HCT116 (cell line): ENCODE data around the gene TASP1. TPM values are rescaled to one million over a fixed set of nuclear protein-coding genes. Genes with fewer than 3 reads are reported as not detected.

Experiments used
- ATAC-seq: fragments of 200-7000 bp; cut with Tn5 transposase; 2 replicates; pipeline ENCODE4 v1.9.1; 2020; ENCODE audit warnings: mild to moderate bottlenecking, moderate library complexity
- BruUV-seq: library from RNA; stranded (reverse); fragments of 400-500 nt; replicated peaks from 2 replicates; lab custom pipeline; 2021; lab: Mats Ljungman, UMichigan
- CTCF ChIA-PET: fragments of 300-600 bp; sonication (Branson Sonifier 250); formaldehyde crosslinking; loops from one replicate; lab custom pipeline; 2021; ENCODE audit warnings: antibody characterized with exemption; lab: Charles Lee
- POLR2A ChIA-PET: fragments of 300-600, 350-600 bp; sonication (Branson Sonifier 250); formaldehyde crosslinking; loops from one replicate; lab custom pipeline; 2021; ENCODE audit warnings: antibody characterized with exemption; lab: Charles Lee
- RAD21 ChIA-PET, 2 experiments: fragments of 300-600 bp; sonication (Branson Sonifier 250); formaldehyde crosslinking; loops; one replicate each; lab custom pipeline; 2023; ENCODE audit warnings: low total read pairs in 2 of 2; ENCODE audit not compliant: uncharacterized antibody in 2 of 2, unreplicated experiment in 2 of 2, low non-redundant PET in 1 of 2; lab: Charles Lee
- DNase-seq: peaks from one replicate; pipeline ENCODE4 v3.0.0-alpha.2; 2010; ENCODE audit warnings: low read depth, low spot score
- H2AFZ ChIP-seq: fragments of 200-600 bp; shearing (Covaris generic), sonication (generic); 2 replicates; pipeline ENCODE4 v1.6.1; 2017; ENCODE audit warnings: low read depth, mixed run types, mixed read lengths, antibody characterized with exemption, low read length; ENCODE audit not compliant: poor library complexity, severe bottlenecking
- H3K27ac ChIP-seq: 2 replicates; pipeline ENCODE4 v1.5.1; 2012; ENCODE audit warnings: low read depth, low read length
- H3K27me3 ChIP-seq: fragments of 200-600 bp; sonication (generic); 2 replicates; pipeline ENCODE4 v1.6.1; 2016; ENCODE audit warnings: mixed run types, low read length, mixed read lengths; ENCODE audit not compliant: insufficient read depth
- H3K36me3 ChIP-seq, 2 experiments: fragments of 200-500 bp in 1 of 2; fragments of 200-600 bp in 1 of 2; sonication (Bioruptor generic) in 1 of 2; sonication (generic) in 1 of 2; 2 replicates each; pipeline versions ENCODE4 v1.5.1 to v1.6.1; 2014 to 2016; ENCODE audit warnings: low read length in 2 of 2, inconsistent platforms in 1 of 2, mixed read lengths in 1 of 2, mixed run types in 1 of 2; ENCODE audit not compliant: insufficient read depth in 2 of 2, control insufficient read depth in 1 of 2
- H3K4me1 ChIP-seq, 2 experiments: fragments of 200-600 bp in 1 of 2; sonication (generic) in 1 of 2; 2 replicates each; pipeline versions ENCODE4 v1.5.1 to v1.6.1; 2012 to 2017; ENCODE audit warnings: low read length in 2 of 2, inconsistent platforms in 1 of 2, mild to moderate bottlenecking in 1 of 2, mixed read lengths in 1 of 2, mixed run types in 1 of 2, moderate library complexity in 1 of 2; ENCODE audit not compliant: insufficient read depth in 2 of 2, control insufficient read depth in 1 of 2
- H3K4me2 ChIP-seq: fragments of 200-600 bp; sonication (generic); 2 replicates; pipeline ENCODE4 v1.6.1; 2017; ENCODE audit warnings: mixed run types, low read length, mixed read lengths
- H3K4me3 ChIP-seq, 2 experiments: fragments of 200-600 bp in 1 of 2; sonication (generic) in 1 of 2; replicated peaks in 1 of 2; 2 replicates each; pipeline ENCODE4 v1.5.1; 2011 to 2016; ENCODE audit warnings: low read length in 2 of 2, control low read depth in 1 of 2, low read depth in 1 of 2, mild to moderate bottlenecking in 1 of 2, mixed read lengths in 1 of 2, mixed run types in 1 of 2
- H3K79me2 ChIP-seq: fragments of 200-600 bp; sonication (generic); 2 replicates; pipeline ENCODE4 v1.6.1; 2017; ENCODE audit warnings: mild to moderate bottlenecking, mixed run types, low read length, moderate library complexity, mixed read lengths; ENCODE audit not compliant: insufficient read depth
- H3K9ac ChIP-seq: fragments of 200-600 bp; sonication (generic); 2 replicates; pipeline ENCODE4 v1.6.1; 2016; ENCODE audit warnings: low read length, mixed read lengths
- H3K9me2 ChIP-seq: fragments of 200-600 bp; sonication (generic), shearing (Covaris generic); 2 replicates; pipeline ENCODE4 v1.6.1; 2017; ENCODE audit warnings: mixed run types, mild to moderate bottlenecking, moderate library complexity; ENCODE audit not compliant: insufficient read depth
- H3K9me3 ChIP-seq, 2 experiments: fragments of 200-500 bp in 1 of 2; fragments of 200-600 bp in 1 of 2; sonication (Bioruptor generic) in 1 of 2; sonication (generic) in 1 of 2; 2 replicates each; pipeline ENCODE4 v1.6.1; 2014 to 2017; ENCODE audit warnings: low read length in 2 of 2, mixed read lengths in 2 of 2, inconsistent platforms in 1 of 2, low read depth in 1 of 2, mild to moderate bottlenecking in 1 of 2, mixed run types in 1 of 2, moderate library complexity in 1 of 2; ENCODE audit not compliant: control insufficient read depth in 1 of 2, insufficient read depth in 1 of 2
- H4K20me1 ChIP-seq: fragments of 200-600 bp; sonication (generic), shearing (Covaris generic); 2 replicates; pipeline ENCODE4 v1.6.1; 2017; ENCODE audit warnings: mixed run types, mild to moderate bottlenecking, moderate library complexity; ENCODE audit not compliant: insufficient read depth
- CEBPB ChIP-seq: IDR thresholded peaks from 2 replicates; pipeline ENCODE4 v1.6.1; 2012; ENCODE audit warnings: low read depth
- POLR2A ChIP-seq: IDR thresholded peaks from 2 replicates; pipeline ENCODE4 v1.7.0; 2011; ENCODE audit warnings: borderline replicate concordance; ENCODE audit not compliant: insufficient read depth, insufficient read length; ENCODE audit errors: extremely low read depth
- SRF ChIP-seq: IDR thresholded peaks from 2 replicates; pipeline ENCODE4 v1.6.1; 2012; ENCODE audit warnings: low read depth
- YY1 ChIP-seq: IDR thresholded peaks from 2 replicates; pipeline ENCODE4 v1.6.1; 2011; ENCODE audit warnings: low read length, low read depth, moderate library complexity, mild to moderate bottlenecking; ENCODE audit not compliant: insufficient replicate concordance; ENCODE audit errors: extremely low read depth
- intact Hi-C: fragments of 100-400 bp; cut with micrococcal nuclease; formaldehyde crosslinking; loops from 2 replicates; pipeline ENCODE4 v1.10.0; 2022
- total RNA-seq: library from RNA; stranded (reverse); gene quantifications from one replicate; pipeline ENCODE4 v1.2.1, GENCODE V29; 2021; ENCODE audit not compliant: unreplicated experiment
- TF ChIP-seq, protein P1 (sequence below): IDR thresholded peaks from 2 replicates; pipeline ENCODE4 v1.6.1; 2012; ENCODE audit warnings: low read depth
- TF ChIP-seq, protein P2 (sequence below): IDR thresholded peaks from 2 replicates; pipeline ENCODE4 v1.6.1; 2012

The TASP1 gene
- total RNA-seq, 1 experiment from 2014 or later: 19.1 TPM

DNA sequence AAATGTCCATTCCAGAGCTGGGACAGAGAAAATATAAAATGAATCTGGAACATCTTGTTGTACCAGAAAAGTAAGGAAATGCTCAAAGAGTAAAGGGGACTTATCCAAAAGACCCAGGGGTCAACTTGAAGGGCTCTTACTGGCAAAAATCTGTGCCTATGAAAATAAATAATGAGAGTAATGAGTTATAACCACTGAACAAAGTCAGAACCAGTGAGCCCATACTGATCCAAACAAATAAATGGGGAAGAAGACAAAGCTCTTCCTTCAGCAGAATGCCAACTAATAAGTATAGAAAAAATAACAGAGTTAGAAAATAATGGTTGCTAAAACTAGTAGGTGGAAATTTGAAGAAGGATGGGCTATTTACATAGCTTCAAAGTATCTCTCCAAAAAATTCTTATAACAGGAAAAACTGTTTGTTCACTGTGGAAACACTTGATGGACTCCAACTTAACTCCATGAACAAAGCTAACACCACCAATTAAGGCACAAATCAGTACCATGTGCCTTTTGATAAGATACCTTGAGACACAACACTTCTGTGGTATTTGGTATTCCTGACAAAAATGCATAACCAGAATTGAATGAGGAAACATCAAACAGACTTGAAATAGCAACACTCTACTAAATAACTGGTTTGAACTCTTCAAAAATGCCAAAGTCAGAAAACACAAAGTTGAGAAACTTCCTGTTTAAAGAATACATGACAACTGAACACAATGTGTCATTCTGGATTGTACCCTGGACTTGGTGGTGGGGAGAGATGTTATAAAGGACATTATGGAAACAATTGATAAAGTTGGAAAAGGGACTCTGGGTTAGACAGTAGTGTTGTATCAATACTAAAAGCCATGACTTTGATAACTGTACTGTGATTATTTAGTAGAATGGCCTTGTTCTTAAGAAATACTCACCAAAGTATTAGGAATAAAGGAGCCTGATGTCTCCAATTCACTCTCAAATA lies 220.2 kb downstream of the TASP1 start (continued):
- TF ChIP-seq, protein P1, sequence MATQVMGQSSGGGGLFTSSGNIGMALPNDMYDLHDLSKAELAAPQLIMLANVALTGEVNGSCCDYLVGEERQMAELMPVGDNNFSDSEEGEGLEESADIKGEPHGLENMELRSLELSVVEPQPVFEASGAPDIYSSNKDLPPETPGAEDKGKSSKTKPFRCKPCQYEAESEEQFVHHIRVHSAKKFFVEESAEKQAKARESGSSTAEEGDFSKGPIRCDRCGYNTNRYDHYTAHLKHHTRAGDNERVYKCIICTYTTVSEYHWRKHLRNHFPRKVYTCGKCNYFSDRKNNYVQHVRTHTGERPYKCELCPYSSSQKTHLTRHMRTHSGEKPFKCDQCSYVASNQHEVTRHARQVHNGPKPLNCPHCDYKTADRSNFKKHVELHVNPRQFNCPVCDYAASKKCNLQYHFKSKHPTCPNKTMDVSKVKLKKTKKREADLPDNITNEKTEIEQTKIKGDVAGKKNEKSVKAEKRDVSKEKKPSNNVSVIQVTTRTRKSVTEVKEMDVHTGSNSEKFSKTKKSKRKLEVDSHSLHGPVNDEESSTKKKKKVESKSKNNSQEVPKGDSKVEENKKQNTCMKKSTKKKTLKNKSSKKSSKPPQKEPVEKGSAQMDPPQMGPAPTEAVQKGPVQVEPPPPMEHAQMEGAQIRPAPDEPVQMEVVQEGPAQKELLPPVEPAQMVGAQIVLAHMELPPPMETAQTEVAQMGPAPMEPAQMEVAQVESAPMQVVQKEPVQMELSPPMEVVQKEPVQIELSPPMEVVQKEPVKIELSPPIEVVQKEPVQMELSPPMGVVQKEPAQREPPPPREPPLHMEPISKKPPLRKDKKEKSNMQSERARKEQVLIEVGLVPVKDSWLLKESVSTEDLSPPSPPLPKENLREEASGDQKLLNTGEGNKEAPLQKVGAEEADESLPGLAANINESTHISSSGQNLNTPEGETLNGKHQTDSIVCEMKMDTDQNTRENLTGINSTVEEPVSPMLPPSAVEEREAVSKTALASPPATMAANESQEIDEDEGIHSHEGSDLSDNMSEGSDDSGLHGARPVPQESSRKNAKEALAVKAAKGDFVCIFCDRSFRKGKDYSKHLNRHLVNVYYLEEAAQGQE: no peak
- no peak for TF ChIP-seq POLR2A
- TF ChIP-seq YY1: no peak
- no peak for TF ChIP-seq SRF
- no peak for TF ChIP-seq CEBPB

DNA sequence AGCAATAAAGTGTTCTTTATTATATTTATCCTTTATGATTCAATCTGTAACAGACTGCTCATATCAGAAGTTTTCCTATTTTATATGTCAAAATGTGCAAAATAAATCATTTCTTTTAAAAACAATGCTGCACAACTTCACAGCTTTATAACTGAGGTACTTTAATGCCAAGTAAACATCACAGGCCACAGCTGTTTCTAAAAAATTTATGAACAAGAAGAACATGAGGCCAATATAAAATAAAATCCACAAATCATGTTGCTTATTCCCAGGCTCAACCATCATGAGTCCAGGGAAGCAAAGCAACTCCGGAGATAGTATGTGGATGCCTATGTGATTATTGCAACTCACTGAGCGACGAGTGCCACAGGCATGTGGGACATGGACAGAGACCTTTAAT lies 222.2 kb downstream of the TASP1 start:
- intact Hi-C loops: no loop called here

More for the DNA sequence above, 222.2 kb downstream of the TASP1 start:
- BruUV-seq: no TSS peak
- H3K4me2 ChIP-seq: no peak overlapping the region
- POLR2A ChIA-PET: no interaction called here
- H3K27ac ChIP-seq: no peak overlapping the region
- H3K36me3 ChIP-seq: peaks cover 0 to 3% of the 10 kb centered on the region in 2 experiments; a peak in 1 of 4 replicates
- no peak overlapping the region for H2AFZ ChIP-seq
- TF ChIP-seq, protein P2, sequence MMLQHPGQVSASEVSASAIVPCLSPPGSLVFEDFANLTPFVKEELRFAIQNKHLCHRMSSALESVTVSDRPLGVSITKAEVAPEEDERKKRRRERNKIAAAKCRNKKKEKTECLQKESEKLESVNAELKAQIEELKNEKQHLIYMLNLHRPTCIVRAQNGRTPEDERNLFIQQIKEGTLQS: no peak
- TF ChIP-seq, protein P1: no peak
- no peaks in the 10 kb centered on the region for H3K9me2 ChIP-seq
- no peaks in the 10 kb centered on the region for H4K20me1 ChIP-seq
- no peaks in the 10 kb centered on the region for H3K9me3 ChIP-seq
- no peaks in the 10 kb centered on the region; a peak in 1 of 4 replicates for H3K4me1 ChIP-seq
- DNase-seq: no peak
- CTCF ChIA-PET: no interaction called here
- H3K4me3 ChIP-seq: no peak overlapping the region
- no peak for ATAC-seq
- H3K27me3 ChIP-seq: no peaks in the 10 kb centered on the region
- RAD21 ChIA-PET: no interaction called here
- no peaks in the 10 kb centered on the region for H3K79me2 ChIP-seq
- no peak overlapping the region for H3K9ac ChIP-seq
